ENCODE results near the gene RAB33B. TPM values are rescaled to one million over a fixed set of nuclear protein-coding genes. Genes with fewer than 3 reads are reported as not detected.
"Not testable (repeated sequence)": the region's sequence is repeated elsewhere in the genome, so short reads cannot be mapped to it uniquely, and the experiment has no call there.

Gene RAB33B
- total RNA-seq, 1 donor from 2014 or later, result 14.2 TPM

DNA sequence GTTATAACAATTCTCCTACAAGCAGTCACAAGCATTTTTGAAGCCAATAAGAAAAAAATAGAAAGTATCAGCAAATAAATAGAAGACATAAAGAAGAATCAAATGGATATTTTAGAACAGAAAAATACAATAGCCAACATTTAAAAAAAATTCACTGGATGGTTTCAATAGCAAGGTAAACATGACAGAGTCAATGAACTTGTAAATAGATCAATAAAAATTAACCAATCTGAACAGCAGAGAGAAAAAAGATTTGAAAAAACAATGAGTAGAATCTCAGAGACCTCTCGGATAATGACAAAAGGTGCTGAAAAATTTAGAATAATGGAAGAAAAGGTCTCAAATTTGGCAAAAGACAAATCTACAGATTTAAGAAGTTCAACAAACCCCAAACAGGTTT is 33.3 kb upstream of the RAB33B start:
- H3K4me1 Mint-ChIP-seq (ENCODE audit: low read depth), result peaks cover 5% of the 10 kb centered on the region
- peaks cover 20% of the 10 kb centered on the region for H3K9me3 Mint-ChIP-seq (ENCODE audit: low read depth)
- H3K27me3 Mint-ChIP-seq, result no peaks in the 10 kb centered on the region
- TF ChIP-seq CTCF (IDR thresholded peaks at IDR 0.05; ENCODE audit: unreplicated experiment), result no peak
- H3K36me3 Mint-ChIP-seq (ENCODE audit: insufficient read depth), result peaks cover 44% of the 10 kb centered on the region
- H3K4me3 Mint-ChIP-seq (ENCODE audit: low read depth), result no peak overlapping the region
- H3K27ac Mint-ChIP-seq, result no peak overlapping the region
- DNase-seq (ENCODE audit: low spot score, unreplicated experiment), result no peak

DNA sequence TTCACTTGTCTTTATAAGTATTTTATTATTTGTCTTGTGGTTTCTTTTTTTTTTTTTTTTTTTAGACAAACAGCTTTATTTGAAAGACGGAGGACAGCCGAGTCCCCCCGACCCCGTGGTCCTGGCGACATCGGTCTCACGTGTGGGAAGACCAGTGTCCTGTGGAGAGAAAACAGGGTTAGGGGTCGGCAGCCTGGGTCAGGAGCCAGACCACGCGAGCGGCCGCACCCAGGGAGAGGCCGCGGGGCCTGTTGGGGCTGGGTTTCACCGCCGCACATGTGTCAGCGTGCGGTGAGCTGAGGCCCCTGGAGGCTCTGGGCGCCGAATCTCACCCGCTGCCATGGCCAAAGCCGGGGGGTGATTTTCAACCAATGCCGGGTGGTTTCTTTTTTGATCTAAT is 17.8 kb upstream of the RAB33B start:
- Mint-ChIP-seq H3K27ac (no peak overlapping the region), H3K9me3 (ENCODE audit: low read depth) (peaks cover 54% of the 10 kb centered on the region), H3K36me3 (ENCODE audit: insufficient read depth) (peaks cover 70% of the 10 kb centered on the region), H3K4me1 (ENCODE audit: low read depth) (no peaks in the 10 kb centered on the region), H3K4me3 (ENCODE audit: low read depth) (no peak overlapping the region), H3K27me3 (no peaks in the 10 kb centered on the region)
- TF ChIP-seq CTCF (IDR thresholded peaks at IDR 0.05; ENCODE audit: unreplicated experiment), result no peak
- DNase-seq (ENCODE audit: low spot score, unreplicated experiment), result no peak

DNA sequence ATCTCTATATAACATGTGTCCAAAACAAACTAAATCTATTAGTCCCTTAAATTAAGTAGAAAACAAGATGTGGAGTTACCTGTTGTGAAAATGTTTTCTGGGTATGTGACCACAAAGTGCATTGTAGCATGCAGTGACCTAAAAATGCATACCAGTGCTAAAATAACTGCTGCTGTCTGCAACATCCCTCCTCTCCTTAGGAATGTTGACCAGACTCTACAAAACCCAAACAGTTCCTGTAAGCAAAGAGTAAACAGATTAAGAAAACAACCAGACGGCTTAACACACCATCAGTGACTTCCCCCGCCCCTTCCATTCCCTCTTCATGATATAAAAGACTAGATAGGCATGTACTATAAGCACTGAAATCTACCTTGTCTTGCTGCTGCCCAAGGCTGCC is 15.8 kb upstream of the RAB33B start:
- H3K4me1 Mint-ChIP-seq (ENCODE audit: low read depth), result no peaks in the 10 kb centered on the region
- peaks cover 53% of the 10 kb centered on the region for H3K9me3 Mint-ChIP-seq (ENCODE audit: low read depth)
- peaks cover 67% of the 10 kb centered on the region for H3K36me3 Mint-ChIP-seq (ENCODE audit: insufficient read depth)
- DNase-seq (ENCODE audit: low spot score, unreplicated experiment), result no peak
- no peak overlapping the region for H3K4me3 Mint-ChIP-seq (ENCODE audit: low read depth)
- TF ChIP-seq CTCF (IDR thresholded peaks at IDR 0.05; ENCODE audit: unreplicated experiment), result no peak
- H3K27ac Mint-ChIP-seq, result no peak overlapping the region
- H3K27me3 Mint-ChIP-seq, result no peaks in the 10 kb centered on the region

GRCh38 chr4:139441029-139441428 is 12.9 kb upstream of the RAB33B start:
- peaks cover 49% of the 10 kb centered on the region for H3K9me3 Mint-ChIP-seq (ENCODE audit: low read depth)
- no peak for DNase-seq (ENCODE audit: low spot score, unreplicated experiment)
- H3K4me1 Mint-ChIP-seq (ENCODE audit: low read depth), result no peaks in the 10 kb centered on the region
- no peak overlapping the region for H3K4me3 Mint-ChIP-seq (ENCODE audit: low read depth)
- TF ChIP-seq CTCF (IDR thresholded peaks at IDR 0.05; ENCODE audit: unreplicated experiment), result no peak
- H3K36me3 Mint-ChIP-seq (ENCODE audit: insufficient read depth), result peaks cover 64% of the 10 kb centered on the region
- no peaks in the 10 kb centered on the region for H3K27me3 Mint-ChIP-seq
- H3K27ac Mint-ChIP-seq, result no peak overlapping the region

DNA sequence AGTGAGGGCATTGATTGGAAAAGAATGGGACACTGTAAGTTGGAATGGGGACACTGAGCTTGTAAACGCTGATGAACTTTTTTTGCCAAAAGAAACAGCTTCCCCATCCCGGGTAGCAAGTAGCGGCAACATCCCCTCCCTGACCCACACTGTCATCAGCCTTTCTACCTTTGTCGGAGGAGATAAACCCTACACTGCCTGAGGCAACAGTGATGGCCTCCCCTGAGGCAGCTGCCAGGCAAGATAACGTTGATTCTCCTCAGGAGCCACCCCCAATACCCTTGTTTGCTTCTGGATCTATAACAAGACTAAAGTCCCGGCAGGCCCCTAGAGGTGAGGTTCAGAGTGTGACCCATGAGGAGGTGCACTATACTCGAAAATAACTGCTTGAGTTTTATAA is 10.3 kb upstream of the RAB33B start:
- H3K36me3 Mint-ChIP-seq (ENCODE audit: insufficient read depth), result peaks cover 53% of the 10 kb centered on the region
- TF ChIP-seq CTCF (IDR thresholded peaks at IDR 0.05; ENCODE audit: unreplicated experiment), result no peak
- peaks cover 29% of the 10 kb centered on the region for H3K9me3 Mint-ChIP-seq (ENCODE audit: low read depth)
- no peaks in the 10 kb centered on the region for H3K4me1 Mint-ChIP-seq (ENCODE audit: low read depth)
- H3K27ac Mint-ChIP-seq, result no peak overlapping the region
- no peak overlapping the region for H3K4me3 Mint-ChIP-seq (ENCODE audit: low read depth)
- no peaks in the 10 kb centered on the region for H3K27me3 Mint-ChIP-seq
- DNase-seq (ENCODE audit: low spot score, unreplicated experiment), result no peak

GRCh38 chr4:139444881-139445280 is 9.0 kb upstream of the RAB33B start:
- H3K4me3 Mint-ChIP-seq (ENCODE audit: low read depth); H3K4me1 Mint-ChIP-seq (ENCODE audit: low read depth); H3K27me3 Mint-ChIP-seq; H3K27ac Mint-ChIP-seq; DNase-seq (ENCODE audit: low spot score, unreplicated experiment): not testable (repeated sequence)
- peaks cover 52% of the 10 kb centered on the region for H3K36me3 Mint-ChIP-seq (ENCODE audit: insufficient read depth)
- H3K9me3 Mint-ChIP-seq (ENCODE audit: low read depth), result peaks cover 31% of the 10 kb centered on the region

DNA sequence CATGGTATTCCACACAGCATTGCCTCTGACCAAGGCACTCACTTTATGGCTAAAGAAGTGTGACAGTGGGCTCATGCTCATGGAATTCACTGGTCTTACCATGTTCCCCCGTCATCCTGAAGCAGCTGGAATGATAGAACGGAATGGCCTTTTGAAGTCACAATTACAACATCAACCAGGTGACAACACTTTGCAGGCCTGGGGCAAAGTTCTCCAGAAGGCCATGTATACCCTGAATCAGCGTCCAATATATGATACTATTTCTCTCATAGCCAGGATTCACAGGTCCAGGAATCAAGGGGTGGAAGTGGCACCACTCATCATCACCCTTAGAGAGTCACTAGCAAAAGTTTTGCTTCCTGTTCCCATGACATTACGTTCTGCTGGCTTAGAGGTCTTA is 6.8 kb upstream of the RAB33B start:
- H3K36me3 Mint-ChIP-seq (ENCODE audit: insufficient read depth), result peaks cover 45% of the 10 kb centered on the region
- H3K27ac Mint-ChIP-seq; H3K27me3 Mint-ChIP-seq; DNase-seq (ENCODE audit: low spot score, unreplicated experiment); H3K4me1 Mint-ChIP-seq (ENCODE audit: low read depth); H3K4me3 Mint-ChIP-seq (ENCODE audit: low read depth): not testable (repeated sequence)
- peaks cover 20% of the 10 kb centered on the region for H3K9me3 Mint-ChIP-seq (ENCODE audit: low read depth)
